ENCODE data around the gene WDR70.

Gene WDR70

DNA sequence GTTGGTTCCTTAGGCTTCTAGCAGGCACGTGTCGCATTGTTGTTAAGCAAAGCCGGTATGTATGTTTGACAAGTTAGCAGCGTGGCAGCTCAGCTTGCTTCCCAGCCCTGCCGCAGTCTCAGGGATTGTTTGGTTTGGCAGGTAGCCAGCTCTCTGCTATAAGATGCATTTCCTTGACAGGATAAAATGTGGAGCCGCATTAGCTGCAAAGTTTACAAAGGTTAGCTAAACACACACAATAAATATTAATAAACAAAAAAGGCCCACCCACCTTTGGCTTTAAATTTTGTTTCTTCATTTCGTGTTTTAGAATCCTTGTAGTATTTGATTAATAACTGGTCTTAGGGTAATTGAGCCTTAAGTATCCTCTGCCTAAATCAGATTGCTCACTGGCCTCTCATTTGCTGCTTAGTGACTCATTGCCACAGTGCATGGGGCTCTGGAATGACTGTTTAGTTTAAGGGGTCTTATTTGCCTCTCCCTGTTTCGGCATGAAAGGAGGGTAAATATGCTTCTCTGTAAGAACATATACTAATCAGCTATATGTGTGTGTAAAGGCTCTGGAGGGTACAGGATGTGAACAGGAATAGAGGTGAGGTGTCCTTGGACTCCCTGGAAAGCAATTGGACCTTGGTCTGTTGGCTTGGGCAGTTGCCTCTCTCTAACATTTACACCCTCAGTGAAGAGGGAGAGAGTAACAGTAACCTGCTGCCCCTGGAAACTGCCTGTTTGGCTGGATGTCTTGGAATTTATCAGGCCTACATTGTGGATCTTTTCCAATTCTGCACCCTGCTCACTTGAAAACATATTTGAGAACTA is 338.7 kb downstream of the WDR70 start:
- no peaks in the 10 kb centered on the region for H3K27me3 ChIP-seq (ENCODE audit: insufficient read depth, low read depth, severe bottlenecking)
- no peak overlapping the region for H3K4me3 ChIP-seq (ENCODE audit: low read depth, low read length)
- no peaks in the 10 kb centered on the region for H3K9me3 ChIP-seq (ENCODE audit: severe bottlenecking)
- DNase-seq, result peak; percentile 57
- H3K27ac ChIP-seq, result no peak overlapping the region
- 0 out of 2 replicates have a peak, but pooled peaks cover 2% of the 10 kb centered on the region for H3K36me3 ChIP-seq
- TF ChIP-seq, protein P1, sequence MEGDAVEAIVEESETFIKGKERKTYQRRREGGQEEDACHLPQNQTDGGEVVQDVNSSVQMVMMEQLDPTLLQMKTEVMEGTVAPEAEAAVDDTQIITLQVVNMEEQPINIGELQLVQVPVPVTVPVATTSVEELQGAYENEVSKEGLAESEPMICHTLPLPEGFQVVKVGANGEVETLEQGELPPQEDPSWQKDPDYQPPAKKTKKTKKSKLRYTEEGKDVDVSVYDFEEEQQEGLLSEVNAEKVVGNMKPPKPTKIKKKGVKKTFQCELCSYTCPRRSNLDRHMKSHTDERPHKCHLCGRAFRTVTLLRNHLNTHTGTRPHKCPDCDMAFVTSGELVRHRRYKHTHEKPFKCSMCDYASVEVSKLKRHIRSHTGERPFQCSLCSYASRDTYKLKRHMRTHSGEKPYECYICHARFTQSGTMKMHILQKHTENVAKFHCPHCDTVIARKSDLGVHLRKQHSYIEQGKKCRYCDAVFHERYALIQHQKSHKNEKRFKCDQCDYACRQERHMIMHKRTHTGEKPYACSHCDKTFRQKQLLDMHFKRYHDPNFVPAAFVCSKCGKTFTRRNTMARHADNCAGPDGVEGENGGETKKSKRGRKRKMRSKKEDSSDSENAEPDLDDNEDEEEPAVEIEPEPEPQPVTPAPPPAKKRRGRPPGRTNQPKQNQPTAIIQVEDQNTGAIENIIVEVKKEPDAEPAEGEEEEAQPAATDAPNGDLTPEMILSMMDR (IDR thresholded peaks at IDR 0.05; ENCODE audit: low read depth, low read length), result no peak

DNA sequence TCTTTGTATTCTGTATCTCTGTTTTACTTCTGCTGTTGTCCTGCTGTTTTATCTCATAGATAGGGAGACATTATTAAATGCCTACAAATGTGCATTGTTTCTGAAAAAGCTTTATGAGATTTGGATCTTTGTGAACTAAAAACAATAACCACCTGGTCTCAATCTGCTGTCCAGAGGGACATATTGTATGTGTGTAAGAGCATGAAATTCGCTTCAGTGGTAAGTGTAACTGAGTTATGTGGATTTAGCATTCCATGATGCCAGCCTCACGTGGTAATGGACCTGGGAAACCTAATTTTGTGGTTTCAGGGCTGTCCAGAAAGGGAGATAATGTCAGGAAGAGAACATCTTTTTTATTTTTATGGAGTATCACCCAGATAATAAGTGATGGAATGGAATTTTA is 341.4 kb downstream of the WDR70 start:
- no peak for DNase-seq
- Histone ChIP-seq H3K27me3 (ENCODE audit: insufficient read depth, low read depth, severe bottlenecking) (no peaks in the 10 kb centered on the region), H3K36me3 (peaks cover 2% of the 10 kb centered on the region; the same call in 1 of the 2 replicates), H3K4me3 (ENCODE audit: low read depth, low read length) (no peak overlapping the region), H3K27ac (no peak overlapping the region), H3K9me3 (ENCODE audit: severe bottlenecking) (no peaks in the 10 kb centered on the region)
- TF ChIP-seq, protein P1 (IDR thresholded peaks at IDR 0.05; ENCODE audit: low read depth, low read length), result no peak

DNA sequence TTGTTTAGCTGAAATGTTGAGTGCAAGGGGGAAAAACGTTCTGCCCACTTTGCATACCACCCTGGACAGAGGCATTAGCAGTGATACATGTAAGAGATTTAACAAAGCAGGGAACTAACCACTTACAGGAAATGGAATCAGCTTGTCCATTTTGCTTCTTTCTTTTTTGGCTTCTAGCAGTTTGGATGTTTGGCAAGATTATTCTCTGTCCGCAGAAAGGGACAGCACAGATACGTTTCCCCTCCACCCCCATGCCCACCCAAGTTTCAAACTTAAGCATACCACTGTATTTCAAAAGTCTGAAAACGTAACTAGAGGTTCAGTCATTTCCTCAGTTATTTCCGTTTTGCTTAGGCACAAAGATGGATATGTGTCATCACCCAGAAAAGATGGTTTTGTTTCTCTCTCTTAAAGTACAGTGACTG is 342.3 kb downstream of the WDR70 start:
- H3K27ac ChIP-seq, result no peak overlapping the region
- H3K36me3 ChIP-seq, result peaks cover 2% of the 10 kb centered on the region; the same call in 1 of the 2 replicates
- no peak overlapping the region for H3K4me3 ChIP-seq (ENCODE audit: low read depth, low read length)
- TF ChIP-seq, protein P1 (IDR thresholded peaks at IDR 0.05; ENCODE audit: low read depth, low read length), result no peak
- no peaks in the 10 kb centered on the region for H3K9me3 ChIP-seq (ENCODE audit: severe bottlenecking)
- no peaks in the 10 kb centered on the region for H3K27me3 ChIP-seq (ENCODE audit: insufficient read depth, low read depth, severe bottlenecking)
- DNase-seq, result no peak

DNA sequence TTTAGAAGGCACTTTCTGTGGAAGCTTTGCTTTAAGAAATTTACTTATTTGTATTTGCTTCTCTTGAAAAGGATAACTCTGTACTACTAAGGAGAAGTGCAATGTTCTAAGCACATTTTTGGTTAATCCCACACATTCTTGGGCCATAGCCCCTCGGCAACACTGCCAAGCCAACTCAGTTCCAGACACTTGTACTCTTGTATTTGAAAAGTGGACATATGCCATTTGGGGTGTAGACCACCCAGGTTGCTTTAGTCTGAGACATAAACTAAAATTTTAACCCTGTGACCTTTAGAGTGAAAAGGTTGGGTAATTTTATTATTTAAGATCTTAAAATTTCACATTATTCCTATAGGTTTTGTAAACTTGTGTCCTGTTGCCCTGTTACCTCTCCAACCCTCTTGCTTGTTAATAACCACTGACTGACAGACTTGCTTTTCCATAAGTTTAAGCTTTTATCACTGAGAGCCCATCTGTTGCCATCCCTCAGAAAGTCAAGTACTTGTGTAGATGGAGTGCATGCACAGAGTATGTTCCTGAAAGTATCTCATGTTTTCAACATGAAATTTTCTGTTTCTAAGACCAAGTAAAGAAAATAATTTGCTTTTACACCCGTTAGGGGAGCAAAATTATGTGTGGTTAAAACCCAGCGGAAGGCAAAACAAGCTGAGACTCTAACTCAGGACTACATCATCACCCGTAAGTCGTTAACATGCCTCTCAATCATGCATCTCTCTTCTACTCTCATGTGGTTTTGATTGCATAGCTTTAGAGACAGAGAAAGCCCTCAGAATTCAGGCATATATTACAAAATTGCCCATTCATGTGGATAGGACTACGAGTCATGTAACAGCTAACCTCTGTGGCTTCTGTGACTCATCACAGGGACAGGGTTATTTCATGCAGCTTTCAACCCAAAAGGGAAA is 343.4 kb downstream of the WDR70 start:
- no peak overlapping the region for H3K27ac ChIP-seq

DNA sequence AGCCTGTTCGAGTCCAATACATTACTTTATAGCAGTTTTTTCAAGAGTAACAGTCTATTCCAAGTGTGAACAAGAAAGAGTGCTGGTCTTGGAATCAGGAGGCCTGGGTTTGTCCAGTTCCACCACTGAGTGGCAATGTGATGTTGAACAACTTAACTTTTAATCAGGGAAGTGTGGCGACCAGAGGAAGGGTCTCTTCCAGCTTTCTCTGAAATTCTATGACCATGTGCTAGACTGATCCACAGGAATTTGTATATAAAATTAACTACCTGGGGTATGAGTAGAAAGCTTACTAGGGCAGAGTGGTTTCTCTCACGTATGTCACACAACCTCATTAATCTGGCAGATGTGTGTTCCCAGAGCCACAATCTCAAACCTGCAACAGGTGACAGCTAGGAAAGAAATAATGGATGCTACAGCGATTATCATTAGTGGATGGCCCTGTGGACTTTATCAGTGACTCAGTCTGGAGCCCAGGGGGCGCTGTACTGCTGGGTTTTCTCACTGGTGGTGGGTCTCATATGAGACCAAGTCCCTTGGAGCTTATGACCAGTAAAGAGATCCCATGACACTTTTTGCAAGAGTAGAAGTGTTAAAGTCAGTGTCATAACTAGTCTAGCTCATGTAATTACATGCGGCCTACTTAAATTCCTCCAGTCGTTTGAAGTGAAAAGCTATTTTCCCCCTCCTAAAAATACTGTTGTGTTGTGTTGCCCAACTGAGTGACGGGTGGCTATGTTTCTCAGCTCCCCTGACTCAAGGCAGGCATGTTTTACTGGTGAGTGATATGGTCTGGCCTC is 344.2 kb downstream of the WDR70 start:
- H3K27me3 ChIP-seq (ENCODE audit: insufficient read depth, low read depth, severe bottlenecking), result no peaks in the 10 kb centered on the region
- DNase-seq, result peak; percentile 39
- TF ChIP-seq, protein P1 (IDR thresholded peaks at IDR 0.05; ENCODE audit: low read depth, low read length), result peak; percentile 61
- H3K9me3 ChIP-seq (ENCODE audit: severe bottlenecking), result no peaks in the 10 kb centered on the region
- H3K27ac ChIP-seq, result no peak overlapping the region
- peaks cover 8% of the 10 kb centered on the region for H3K36me3 ChIP-seq
- no peak overlapping the region for H3K4me3 ChIP-seq (ENCODE audit: low read depth, low read length)

More for the DNA sequence above, 343.4 kb downstream of the WDR70 start:
- Histone ChIP-seq H3K27me3 (ENCODE audit: insufficient read depth, low read depth, severe bottlenecking) (no peaks in the 10 kb centered on the region), H3K4me3 (ENCODE audit: low read depth, low read length) (no peak overlapping the region), H3K9me3 (ENCODE audit: severe bottlenecking) (no peaks in the 10 kb centered on the region), H3K36me3 (peaks cover 8% of the 10 kb centered on the region)
- TF ChIP-seq, protein P1 (IDR thresholded peaks at IDR 0.05; ENCODE audit: low read depth, low read length), result no peak
- DNase-seq, result no peak

Measured in WERI-Rb-1 (cell line).